K562 (cell line): ENCODE results near the gene SLC25A33. TPM values are rescaled to one million over a fixed set of nuclear protein-coding genes. Genes with fewer than 3 reads are reported as not detected.

Source experiments
- ATAC-seq: fragments of 200-7000 bp; cut with Tn5 transposase; 3 replicates; pipeline ENCODE4 v1.9.1; 2020; ENCODE audit warnings: moderate library complexity
- BruUV-seq: library from RNA; stranded (reverse); fragments of 400-500 nt; replicated peaks from 2 replicates; lab custom pipeline; 2021; lab: Mats Ljungman, UMichigan
- CTCF ChIA-PET: fragments of 300-600 bp; formaldehyde crosslinking; extraction: SDS; loops from one replicate; lab custom pipeline; 2021; ENCODE audit warnings: low intra/inter-chr PET ratio; lab: Yijun Ruan, JAX
- POLR2A ChIA-PET: fragments of 300-600, 350-650 bp; sonication (Branson Sonifier 250); formaldehyde crosslinking; extraction: SDS; loops from one replicate; lab custom pipeline; 2021; ENCODE audit warnings: antibody characterized with exemption, inconsistent platforms; lab: Yijun Ruan, JAX
- DNase-seq, 4 experiments: peaks; one replicate each; pipeline versions ENCODE4 v3.0.0 to v3.0.0-alpha.2; 2011 to 2018; ENCODE audit warnings: low spot score in 3 of 4, mixed read lengths in 3 of 4; ENCODE audit errors: extremely low read depth in 1 of 4
- FAIRE-seq: peaks from 2 replicates; lab custom pipeline; 2011; peaks lifted over from hg19 to GRCh38; lab: Jason Lieb, UNC
- H2AFZ ChIP-seq: 2 replicates; pipeline ENCODE4 v1.6.0; 2011; ENCODE audit warnings: low read depth, low read length, control low read depth, inconsistent platforms
- H3K27ac ChIP-seq: fragments of 200-600 bp; 3 replicates; pipeline ENCODE4 v1.8.0; 2011; ENCODE audit warnings: low read depth, mild to moderate bottlenecking, control low read depth, inconsistent platforms, low read length, moderate library complexity, mixed read lengths; ENCODE audit errors: extremely low read depth
- H3K27me3 ChIP-seq, 2 experiments: fragments of 300-600 bp in 1 of 2; 2 replicates in 1 of 2; 3 replicates in 1 of 2; pipeline versions ENCODE4 v1.6.0 to v1.8.0; 2011; ENCODE audit warnings: inconsistent platforms in 2 of 2, low read length in 2 of 2, mild to moderate bottlenecking in 1 of 2, mixed read lengths in 1 of 2, moderate library complexity in 1 of 2; ENCODE audit not compliant: control insufficient read depth in 2 of 2, insufficient read depth in 2 of 2
- H3K36me3 ChIP-seq: fragments of 300-600 bp; 3 replicates; pipeline ENCODE4 v1.8.0; 2011; ENCODE audit warnings: mild to moderate bottlenecking, low read length, inconsistent platforms; ENCODE audit not compliant: control insufficient read depth, insufficient read depth
- H3K4me1 ChIP-seq, 2 experiments: fragments of 200-600 bp in 1 of 2; replicated peaks in 1 of 2; 2 replicates in 1 of 2; 3 replicates in 1 of 2; pipeline versions ENCODE4 v1.5.1 to v1.8.0; 2011; ENCODE audit warnings: inconsistent platforms in 2 of 2, low read length in 2 of 2, mild to moderate bottlenecking in 1 of 2, mixed read lengths in 1 of 2, moderate library complexity in 1 of 2; ENCODE audit not compliant: control insufficient read depth in 2 of 2, insufficient read depth in 2 of 2
- H3K4me2 ChIP-seq: 2 replicates; pipeline ENCODE4 v1.6.1; 2011; ENCODE audit warnings: low read length, control low read depth, inconsistent platforms, mixed read lengths; ENCODE audit not compliant: insufficient read depth
- H3K4me3 ChIP-seq: fragments of 200-600 bp; sonication (generic), shearing (Covaris generic); 2 replicates; pipeline ENCODE4 v1.5.1; 2016; ENCODE audit warnings: control low read depth, inconsistent platforms
- H3K79me2 ChIP-seq: fragments of 200-600 bp; 3 replicates; pipeline ENCODE4 v1.8.0; 2011; ENCODE audit warnings: low read length, inconsistent platforms; ENCODE audit not compliant: control insufficient read depth, insufficient read depth
- H3K9ac ChIP-seq, 2 experiments: 2 replicates each; pipeline versions ENCODE4 v1.6.0 to v1.6.1; 2011; ENCODE audit warnings: low read depth in 2 of 2, low read length in 2 of 2, control low read depth in 1 of 2, inconsistent platforms in 1 of 2, mild to moderate bottlenecking in 1 of 2, mixed read lengths in 1 of 2; ENCODE audit not compliant: insufficient read depth in 1 of 2
- H3K9me1 ChIP-seq: one replicate; pipeline ENCODE4 v1.6.0; 2011; ENCODE audit warnings: inconsistent platforms, mild to moderate bottlenecking, low read length, moderate library complexity; ENCODE audit not compliant: control insufficient read depth, insufficient read depth
- H3K9me3 ChIP-seq: replicated peaks from 2 replicates; pipeline ENCODE4 v1.5.1; 2011; ENCODE audit warnings: low read depth, low read length, inconsistent platforms; ENCODE audit not compliant: control insufficient read depth, insufficient read depth
- H4K20me1 ChIP-seq: replicated peaks from 2 replicates; pipeline ENCODE4 v1.6.1; 2011; ENCODE audit warnings: low read length, inconsistent platforms, mixed read lengths; ENCODE audit not compliant: control insufficient read depth, insufficient read depth
- ESRRA ChIP-seq: fragments of 450-650 bp; IDR thresholded peaks from 2 replicates; pipeline ENCODE4 v1.6.1; 2014; ENCODE audit warnings: low read depth, mild to moderate bottlenecking, moderate library complexity, borderline replicate concordance
- FOXK1 ChIP-seq: sonication (generic); formaldehyde crosslinking; IDR thresholded peaks from 2 replicates; pipeline ENCODE4 v1.8.0; 2022; ENCODE audit warnings: missing genetic modification reagents, mild to moderate bottlenecking, borderline replicate concordance
- KDM5B ChIP-seq: fragments of 200-600 bp; sonication (generic); IDR thresholded peaks from 2 replicates; pipeline ENCODE4 v1.6.1; 2012; ENCODE audit warnings: low read depth, mild to moderate bottlenecking, moderate library complexity, low read length, control low read depth, inconsistent platforms; ENCODE audit not compliant: insufficient replicate concordance
- ZNF445 ChIP-seq: fragments of 250-450 bp; sonication (Bioruptor Pico); IDR thresholded peaks from 2 replicates; pipeline ENCODE4 v1.4.0; 2020; ENCODE audit warnings: low read depth, mild to moderate bottlenecking, moderate library complexity
- ZNF589 ChIP-seq: fragments of 200-800 bp; sonication (Bioruptor generic); IDR thresholded peaks from 2 replicates; pipeline ENCODE4 v1.6.1; 2016; ENCODE audit warnings: low read depth, missing genetic modification characterization, missing compliant biosample characterization
- WGBS: fragments of 100-300 bp; shearing (Covaris generic); methylation state at CpG from one replicate; pipeline ENCODE4 v1.1.6; 2016; ENCODE audit warnings: low coverage, mixed read lengths; ENCODE audit not compliant: insufficient coverage; ENCODE audit errors: missing lambda C conversion rate; 5-methylcytosine and 5-hydroxymethylcytosine counted together
- in situ Hi-C: fragments of 300-500 bp; cut with MboI; formaldehyde crosslinking; loops from 4 replicates; pipeline ENCODE4 v1.15.0; 2018; ENCODE audit warnings: inconsistent platforms, mixed read lengths
- intact Hi-C: fragments of 100-400 bp; cut with micrococcal nuclease; formaldehyde crosslinking; loops from 2 replicates; pipeline ENCODE4 v1.14.2; 2022
- polyA plus RNA-seq, 8 experiments: library from polyadenylated mRNA; depleted of rRNA in 4 of 8; stranded (reverse) in 5 of 8; unstranded in 3 of 8; fragments of >200 nt; fragmentation: Nextera tagmentation in 2 of 8; fragmentation: Illumina TruSeq in 1 of 8; extraction: Ambion mirVana in 2 of 8; extraction: Trizol in 1 of 8; gene quantifications; 2 replicates each; pipeline versions ENCODE4 v1.2.1 to v1.2.3, GENCODE V29; 2011 to 2014; ENCODE audit warnings: inconsistent platforms in 1 of 8, missing spikeins in 1 of 8
- total RNA-seq, 7 experiments: library from RNA; depleted of rRNA in 6 of 7; stranded (reverse); fragments of >200 nt in 6 of 7; fragmentation: Illumina TruSeq in 2 of 7; extraction: Trizol in 2 of 7; gene quantifications; 2 replicates each; pipeline versions ENCODE4 v1.2.1 to v1.2.3, GENCODE V29; 2011 to 2021; ENCODE audit warnings: low replicate concordance in 1 of 7
- TF ChIP-seq, protein P1 (sequence below), 2 experiments: fragments of 150-350 bp in 1 of 2; IDR thresholded peaks; 2 replicates each; pipeline ENCODE4 v1.6.1; 2012 to 2016; ENCODE audit warnings: low read depth in 2 of 2, low read length in 2 of 2, mild to moderate bottlenecking in 1 of 2, moderate library complexity in 1 of 2
- TF ChIP-seq, protein P2 (sequence below): fragments of 200-800 bp; sonication (Bioruptor generic); IDR thresholded peaks from 2 replicates; pipeline ENCODE4 v1.6.1; 2017; ENCODE audit warnings: missing genetic modification characterization, missing compliant biosample characterization

The SLC25A33 gene
- total and polyA plus RNA-seq, 9 of the 15 experiments (the other 6 are each of a cell fraction or from before 2014, with no cell fraction given) = 3.2 to 23.5 (median 17.5) TPM

DNA sequence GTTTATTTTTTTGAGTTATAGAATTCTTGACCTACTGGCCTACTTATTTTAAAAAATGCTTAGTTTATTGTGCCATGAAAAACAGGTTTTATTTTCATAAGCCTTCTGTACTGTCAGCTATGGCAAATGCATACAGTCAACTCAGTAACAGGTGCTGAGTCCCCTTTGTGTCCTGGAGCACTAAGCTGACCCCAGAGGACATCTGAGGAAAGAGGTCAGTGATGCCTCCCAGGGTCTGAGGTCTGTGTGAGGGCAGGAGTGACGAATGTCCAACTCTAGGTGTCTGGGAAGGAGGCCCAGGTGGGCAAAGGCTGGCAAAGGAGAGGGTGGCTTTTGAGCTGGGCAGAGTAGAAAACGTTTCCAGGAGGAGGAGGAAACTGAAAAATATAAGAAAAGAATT lies 41.7 kb downstream of the SLC25A33 start:
- Histone ChIP-seq H4K20me1 (no peaks in the 10 kb centered on the region), H3K36me3 (peaks cover 80% of the 10 kb centered on the region), H3K27me3 (no peaks in the 10 kb centered on the region), H3K9ac (no peak overlapping the region), H3K9me3 (no peaks in the 10 kb centered on the region), H3K27ac (no peak overlapping the region), H3K79me2 (no peaks in the 10 kb centered on the region), H3K4me1 (no peaks in the 10 kb centered on the region), H3K4me2 (no peak overlapping the region), H3K4me3 (no peak overlapping the region), H2AFZ (no peak overlapping the region), H3K9me1 (no peaks in the 10 kb centered on the region)
- ATAC-seq (no peak), FAIRE-seq (no peak), DNase-seq (no peak)
- TF ChIP-seq, protein P1, sequence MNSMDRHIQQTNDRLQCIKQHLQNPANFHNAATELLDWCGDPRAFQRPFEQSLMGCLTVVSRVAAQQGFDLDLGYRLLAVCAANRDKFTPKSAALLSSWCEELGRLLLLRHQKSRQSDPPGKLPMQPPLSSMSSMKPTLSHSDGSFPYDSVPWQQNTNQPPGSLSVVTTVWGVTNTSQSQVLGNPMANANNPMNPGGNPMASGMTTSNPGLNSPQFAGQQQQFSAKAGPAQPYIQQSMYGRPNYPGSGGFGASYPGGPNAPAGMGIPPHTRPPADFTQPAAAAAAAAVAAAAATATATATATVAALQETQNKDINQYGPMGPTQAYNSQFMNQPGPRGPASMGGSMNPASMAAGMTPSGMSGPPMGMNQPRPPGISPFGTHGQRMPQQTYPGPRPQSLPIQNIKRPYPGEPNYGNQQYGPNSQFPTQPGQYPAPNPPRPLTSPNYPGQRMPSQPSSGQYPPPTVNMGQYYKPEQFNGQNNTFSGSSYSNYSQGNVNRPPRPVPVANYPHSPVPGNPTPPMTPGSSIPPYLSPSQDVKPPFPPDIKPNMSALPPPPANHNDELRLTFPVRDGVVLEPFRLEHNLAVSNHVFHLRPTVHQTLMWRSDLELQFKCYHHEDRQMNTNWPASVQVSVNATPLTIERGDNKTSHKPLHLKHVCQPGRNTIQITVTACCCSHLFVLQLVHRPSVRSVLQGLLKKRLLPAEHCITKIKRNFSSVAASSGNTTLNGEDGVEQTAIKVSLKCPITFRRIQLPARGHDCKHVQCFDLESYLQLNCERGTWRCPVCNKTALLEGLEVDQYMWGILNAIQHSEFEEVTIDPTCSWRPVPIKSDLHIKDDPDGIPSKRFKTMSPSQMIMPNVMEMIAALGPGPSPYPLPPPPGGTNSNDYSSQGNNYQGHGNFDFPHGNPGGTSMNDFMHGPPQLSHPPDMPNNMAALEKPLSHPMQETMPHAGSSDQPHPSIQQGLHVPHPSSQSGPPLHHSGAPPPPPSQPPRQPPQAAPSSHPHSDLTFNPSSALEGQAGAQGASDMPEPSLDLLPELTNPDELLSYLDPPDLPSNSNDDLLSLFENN (IDR thresholded peaks at IDR 0.05; ENCODE audit: low read depth in 2 of 2, low read length in 2 of 2) = no peak
- TF ChIP-seq ZNF445 (CRISPR knock-in tag) = no peak
- TF ChIP-seq KDM5B = no peak
- TF ChIP-seq ESRRA = no peak
- TF ChIP-seq ZNF589 (CRISPR knock-in tag) = no peak
- no peak for TF ChIP-seq FOXK1 (CRISPR knock-in tag)
- TF ChIP-seq, protein P2, sequence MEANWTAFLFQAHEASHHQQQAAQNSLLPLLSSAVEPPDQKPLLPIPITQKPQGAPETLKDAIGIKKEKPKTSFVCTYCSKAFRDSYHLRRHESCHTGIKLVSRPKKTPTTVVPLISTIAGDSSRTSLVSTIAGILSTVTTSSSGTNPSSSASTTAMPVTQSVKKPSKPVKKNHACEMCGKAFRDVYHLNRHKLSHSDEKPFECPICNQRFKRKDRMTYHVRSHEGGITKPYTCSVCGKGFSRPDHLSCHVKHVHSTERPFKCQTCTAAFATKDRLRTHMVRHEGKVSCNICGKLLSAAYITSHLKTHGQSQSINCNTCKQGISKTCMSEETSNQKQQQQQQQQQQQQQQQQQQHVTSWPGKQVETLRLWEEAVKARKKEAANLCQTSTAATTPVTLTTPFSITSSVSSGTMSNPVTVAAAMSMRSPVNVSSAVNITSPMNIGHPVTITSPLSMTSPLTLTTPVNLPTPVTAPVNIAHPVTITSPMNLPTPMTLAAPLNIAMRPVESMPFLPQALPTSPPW (CRISPR knock-in tag) = no peak
- 79% methylated on average over 2 of the region's 2 CpGs for WGBS
- intact Hi-C loops = loop anchor here (10.0 kb wide), 1 partner anchor 296 kb away; no protein-coding TSS in a partner anchor
- POLR2A ChIA-PET = interaction anchor here (1.3 kb wide), 2 partner anchors 9 to 22 kb away, joined by 3 read pairs; no protein-coding TSS in a partner anchor
- in situ Hi-C loops = no loop called here
- no TSS peak for BruUV-seq
- CTCF ChIA-PET = no interaction called here
